NCI-H1417 (cell line): ENCODE results near the gene RORB.
A peak's percentile ranks its signal among the peaks of the same experiment; 100 is the strongest.
"Not testable (repeated sequence)": the region's sequence is repeated elsewhere in the genome, so short reads cannot be mapped to it uniquely, and the experiment has no call there.

Source experiments
- DNase-seq, 3 experiments: peaks; one replicate each; lab custom pipeline; 2025; lab: John Stamatoyannopoulos, UW

RORB gene

GRCh38 chr9:74513221-74513620, 16.1 kb downstream of the RORB start:
- no peak for DNase-seq

DNA sequence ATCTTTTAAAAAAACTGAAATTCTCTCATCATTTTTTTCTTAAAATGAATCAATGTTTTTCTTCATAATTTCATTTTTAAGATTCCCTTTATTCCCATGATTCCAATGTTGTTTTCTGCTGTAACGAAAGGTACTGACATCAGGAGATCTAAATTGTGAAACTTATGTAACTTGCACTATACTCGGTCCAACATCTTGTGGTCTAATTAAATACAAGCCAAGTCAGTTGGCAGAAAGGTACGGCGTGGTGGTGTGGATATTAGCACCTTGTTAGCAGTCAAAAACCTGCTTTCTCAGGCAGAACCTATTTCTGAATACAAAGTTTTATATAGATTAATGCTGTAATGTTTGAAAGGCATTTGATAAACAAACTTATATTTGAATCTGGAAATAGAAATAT, 20.1 kb downstream of the RORB start:
- DNase-seq, result no peak

- DNase-seq, result no peak
Observed at GRCh38 chr9:74519419-74519818, 22.3 kb downstream of the RORB start.

- DNase-seq, result no peak
Observed at GRCh38 chr9:74521009-74521408, 23.9 kb downstream of the RORB start.

DNA sequence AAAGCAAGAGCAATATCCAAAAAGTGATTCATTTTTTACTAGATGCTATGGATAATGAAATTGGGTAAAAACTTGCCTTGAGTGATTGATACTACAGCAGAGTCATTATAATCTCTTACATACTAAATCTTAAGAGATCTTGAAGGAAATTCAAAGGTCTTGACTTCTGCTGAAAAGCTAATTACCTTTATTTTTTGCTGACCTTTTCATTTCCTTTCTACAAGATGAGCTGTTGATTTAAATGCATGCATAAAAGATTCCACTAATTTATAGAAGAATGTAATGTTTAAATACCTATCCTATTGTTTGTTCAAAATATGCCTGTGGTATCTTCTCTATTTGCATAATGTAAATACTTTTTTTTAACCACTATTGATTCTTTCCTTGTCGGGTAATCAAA, 27.2 kb downstream of the RORB start:
- DNase-seq, result no peak

DNA sequence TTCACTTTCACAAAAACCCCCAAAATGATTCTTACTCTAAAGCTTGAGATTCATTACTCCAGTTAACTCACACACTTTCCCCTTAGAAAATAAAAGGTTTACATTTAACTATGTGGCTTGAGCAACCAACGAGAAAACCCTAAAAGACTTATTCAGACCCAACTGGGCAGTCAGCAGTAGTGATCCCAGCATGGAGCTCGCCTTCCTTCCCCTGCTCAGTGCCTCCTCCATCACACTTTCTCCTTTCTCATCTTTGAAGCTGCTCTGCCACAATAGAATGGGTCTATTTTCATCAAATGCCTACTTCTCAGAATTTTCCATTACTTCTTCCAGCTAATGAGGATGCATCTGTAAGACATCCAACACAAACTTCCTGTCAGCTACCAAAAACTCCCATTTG, 29.1 kb downstream of the RORB start:
- no peak for DNase-seq

DNA sequence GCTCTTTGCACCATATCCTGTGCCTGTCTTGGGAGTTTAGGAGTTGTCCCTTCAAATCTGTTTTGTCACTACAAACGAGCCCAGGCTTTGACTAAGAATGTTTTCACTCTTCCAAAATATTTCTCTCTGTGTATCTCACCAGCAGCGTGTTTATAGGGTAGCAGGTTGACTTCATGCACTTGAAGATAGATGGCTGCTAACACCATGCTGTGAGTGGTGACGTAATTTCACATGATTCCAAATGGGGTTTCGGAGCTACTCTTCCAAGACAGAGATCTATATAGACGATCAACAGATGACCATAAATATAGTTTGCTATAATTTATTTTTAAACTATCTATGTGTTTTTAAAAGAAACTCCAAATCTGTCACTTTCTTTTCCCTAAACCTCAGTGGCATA, 30.6 kb downstream of the RORB start:
- DNase-seq, result no peak

DNA sequence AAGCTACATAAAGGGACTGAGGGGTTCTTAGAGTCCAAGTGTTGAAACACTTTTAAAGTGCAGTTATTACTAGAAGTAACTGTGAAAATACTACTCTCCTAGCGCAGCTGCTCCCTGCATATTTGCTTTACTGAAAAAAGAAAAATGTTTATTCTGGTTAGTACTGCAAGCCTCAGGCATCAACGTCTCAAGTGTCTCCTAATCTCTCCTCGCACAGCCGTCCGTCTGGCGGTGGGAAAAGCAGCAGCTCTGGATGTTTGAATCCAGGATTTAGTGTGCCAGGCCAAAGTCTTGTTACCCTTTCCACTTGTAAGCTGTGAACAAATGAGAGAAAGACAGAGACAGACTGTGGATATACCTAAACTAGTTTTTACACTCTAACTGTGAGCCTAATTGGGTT, 31.1 kb downstream of the RORB start:
- DNase-seq, result no peak

DNA sequence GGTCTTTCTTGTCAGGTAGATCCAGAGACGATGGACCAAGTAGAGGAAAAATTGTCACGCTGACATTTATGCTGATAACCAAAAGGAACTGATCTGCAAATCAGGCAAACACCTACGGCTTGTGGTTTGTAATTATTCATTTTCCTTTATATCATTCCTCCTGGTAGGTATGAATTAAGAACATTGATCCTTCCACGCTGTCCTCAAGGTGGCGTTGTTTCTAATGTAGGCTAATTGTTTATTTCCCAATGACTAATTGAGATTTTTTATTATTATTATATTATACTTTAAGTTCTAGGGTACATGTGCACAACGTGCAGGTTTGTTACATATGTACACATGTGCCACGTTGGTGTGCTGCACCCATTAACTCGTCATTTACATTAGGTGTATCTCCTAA, 33.3 kb downstream of the RORB start:
- not testable (repeated sequence) for DNase-seq

DNA sequence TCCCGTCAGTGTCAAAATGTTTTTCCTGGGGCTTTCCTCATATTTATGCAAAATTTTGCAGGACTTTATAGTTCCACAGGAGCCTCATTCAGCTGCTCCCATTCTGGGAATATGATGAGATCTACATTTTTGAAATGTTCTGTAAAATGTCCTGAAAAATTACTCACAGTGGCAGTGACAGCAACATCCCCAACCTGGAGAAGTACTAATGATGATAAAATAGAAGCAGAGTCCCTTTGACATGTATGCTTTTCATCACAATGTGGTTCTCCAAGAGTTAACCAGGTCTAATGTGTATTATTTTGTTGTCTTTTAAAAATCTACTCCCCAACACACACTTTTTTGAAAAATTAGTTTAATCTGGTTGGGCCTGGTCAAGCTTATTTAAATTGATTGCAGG, 36.1 kb downstream of the RORB start:
- no peak for DNase-seq

GRCh38 chr9:74534841-74535240, 37.7 kb downstream of the RORB start:
- DNase-seq, result no peak

GRCh38 chr9:74543145-74543544, 46.0 kb downstream of the RORB start:
- DNase-seq, result no peak

- no peak for DNase-seq
Observed at GRCh38 chr9:74551266-74551665, 54.1 kb downstream of the RORB start.

- DNase-seq, result no peak
Observed at GRCh38 chr9:74554751-74555419, 57.8 kb downstream of the RORB start.

- no peak for DNase-seq
Observed at GRCh38 chr9:74555565-74555964, 58.4 kb downstream of the RORB start.

GRCh38 chr9:74556685-74557084, 59.5 kb downstream of the RORB start:
- DNase-seq, result no peak

- DNase-seq, result no peak
Observed at GRCh38 chr9:74557571-74557970, 60.4 kb downstream of the RORB start.

DNA sequence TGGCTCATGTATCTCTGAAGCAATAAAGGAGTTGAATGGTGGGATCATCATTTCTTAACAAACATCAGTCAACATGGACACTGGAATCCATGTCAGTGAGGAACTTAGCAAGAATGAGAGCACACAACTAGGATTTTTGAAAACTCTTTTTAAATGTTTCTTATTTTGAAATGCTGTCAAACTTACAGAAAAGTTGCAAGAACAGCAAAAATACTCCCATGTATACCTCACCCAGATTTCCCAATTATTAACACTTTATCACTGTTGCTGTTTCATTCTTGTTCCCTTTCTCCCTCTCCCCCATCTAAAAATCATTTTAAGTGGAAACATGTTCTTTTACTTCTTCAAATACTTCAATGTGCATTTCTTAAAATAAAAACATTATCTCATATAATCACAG, 65.5 kb downstream of the RORB start:
- DNase-seq, result no peak

DNA sequence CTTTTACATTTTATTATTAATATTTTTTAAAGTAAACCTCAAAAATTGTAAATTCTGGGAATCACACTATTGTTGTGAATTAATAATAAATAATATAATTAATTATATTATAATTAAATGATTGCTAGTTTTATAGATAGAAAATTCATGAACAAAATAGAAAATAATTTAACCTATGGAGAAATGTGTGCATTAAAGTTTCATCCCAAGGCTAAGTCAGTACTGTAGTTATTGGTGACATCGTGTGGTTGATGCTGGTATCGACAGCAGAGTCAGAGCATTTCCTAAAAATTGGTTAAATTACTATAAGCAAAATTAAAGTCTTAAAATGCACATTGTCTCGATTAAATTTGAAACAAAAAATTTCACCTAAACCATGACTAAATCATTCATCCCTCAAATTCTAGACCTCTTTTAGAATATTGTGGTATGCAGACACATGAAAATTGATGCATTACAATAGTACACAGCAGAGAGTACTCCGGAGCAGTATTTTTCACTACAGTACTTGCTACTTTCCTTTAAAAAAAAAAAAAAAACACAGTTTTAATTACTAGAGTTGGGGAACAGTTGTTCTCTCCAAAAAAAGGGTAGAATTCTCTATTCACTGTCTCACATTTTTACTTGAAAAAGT, 73.9 kb downstream of the RORB start:
- DNase-seq, result peak in 2 of 3 experiments; percentile 1 to 56

DNA sequence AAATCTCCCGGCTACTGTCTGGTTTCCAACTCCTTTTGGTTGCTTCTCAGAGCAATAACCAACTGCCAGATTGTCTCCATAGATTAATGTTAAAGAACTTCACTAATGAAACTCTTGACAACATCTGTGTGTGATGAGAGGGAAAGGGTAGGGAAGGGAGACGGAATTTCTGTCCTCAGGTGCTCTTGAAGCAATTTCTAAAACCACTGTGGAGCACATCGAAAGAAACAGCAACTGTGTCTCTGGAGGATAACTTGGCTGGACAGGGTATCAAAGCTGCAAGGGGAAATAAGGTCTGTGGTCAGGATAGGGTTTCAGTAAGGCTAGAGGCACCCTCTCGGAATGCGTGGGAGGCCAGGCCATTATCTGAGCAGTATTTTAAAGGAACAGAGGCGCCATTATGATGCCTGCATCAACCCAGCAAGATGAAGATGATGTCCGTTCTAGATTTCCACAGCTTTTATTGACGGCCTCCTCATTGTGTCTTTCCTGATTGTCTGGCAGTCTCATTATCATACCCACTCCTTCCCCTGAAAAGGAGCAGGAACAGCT, 76.6 kb downstream of the RORB start:
- DNase-seq, result no peak

GRCh38 chr9:74576176-74576575, 79.0 kb downstream of the RORB start:
- no peak for DNase-seq

- DNase-seq, result no peak
Observed at GRCh38 chr9:74577956-74578355, 80.8 kb downstream of the RORB start.

DNA sequence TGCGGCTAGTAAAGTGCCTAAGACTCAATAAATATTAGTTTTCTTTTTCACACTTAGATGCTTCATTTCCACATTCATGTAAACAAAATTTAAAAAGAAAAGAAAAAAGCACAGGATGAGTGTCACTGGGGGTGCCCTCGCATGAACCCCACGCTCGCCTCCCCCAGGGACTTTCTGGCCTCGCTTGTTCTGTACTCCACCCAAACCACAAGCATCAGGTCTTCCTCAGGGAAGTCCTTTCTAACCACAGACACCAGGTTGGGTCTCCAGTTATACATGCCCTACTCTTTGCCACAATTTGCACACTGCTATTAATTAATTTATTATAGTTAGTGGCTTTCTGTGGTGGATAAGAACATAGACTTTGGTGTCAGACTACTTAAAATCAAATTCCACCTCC, 92.4 kb downstream of the RORB start:
- DNase-seq, result no peak

- DNase-seq, result no peak
Observed at GRCh38 chr9:74595286-74595685, 98.2 kb downstream of the RORB start.
